Breast epithelium (tissue), 3 donors: ENCODE measurements around the gene HDGF.

ENCODE experiments used
- POLR2A ChIP-seq: fragments of 450-650 bp; IDR thresholded peaks from one replicate; pipeline ENCODE4 v1.6.1; 2016; ENCODE audit warnings: antibody characterized with exemption, mild to moderate bottlenecking, moderate library complexity
- TF ChIP-seq, protein P1 (sequence below), 3 donors: fragments of 450-650 bp; IDR thresholded peaks; one replicate each; pipeline ENCODE4 v1.5.1; 2016 to 2017; ENCODE audit warnings: antibody characterized with exemption in 3 of 3, mild to moderate bottlenecking in 3 of 3, moderate library complexity in 3 of 3

DNA sequence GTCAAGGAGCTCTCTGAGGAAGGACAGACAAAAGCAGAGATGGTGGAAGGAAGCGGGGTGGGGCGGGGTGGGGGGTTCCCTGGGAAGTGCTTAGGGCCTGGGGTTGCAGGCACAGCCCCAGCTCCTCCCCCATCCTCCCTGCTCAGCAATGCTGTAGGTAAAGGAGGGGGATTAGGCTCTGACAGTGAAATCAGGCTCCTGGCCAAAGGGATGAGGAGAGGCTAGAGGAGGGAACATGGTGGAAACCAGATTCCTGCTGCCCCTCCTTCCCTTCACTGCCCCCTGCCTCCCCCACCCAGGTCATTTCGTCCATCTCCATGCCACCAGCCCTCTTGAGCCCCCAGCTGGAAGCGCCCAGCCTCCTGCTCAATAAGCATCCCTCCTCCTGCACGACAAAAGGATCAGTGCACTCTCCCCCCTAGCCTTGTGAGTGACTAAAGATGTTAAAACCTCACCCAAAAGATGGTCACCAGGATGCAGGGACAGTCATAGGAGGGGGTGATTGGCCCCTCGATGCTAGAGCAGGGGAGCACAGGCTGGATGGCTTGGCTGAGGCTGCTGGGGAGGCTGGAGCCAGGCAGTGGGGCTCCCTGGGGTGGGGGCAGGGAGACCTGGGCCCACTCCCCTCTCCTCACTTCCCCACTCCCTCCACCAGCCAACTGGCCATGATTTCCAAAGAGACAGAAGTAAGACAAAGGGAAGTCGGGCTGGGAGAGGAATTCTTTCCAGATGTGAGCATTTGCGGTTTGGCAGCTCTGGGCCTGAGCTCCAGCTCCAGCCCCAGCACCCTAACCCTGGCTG is 43.9 kb downstream of the HDGF start:
- no peak for TF ChIP-seq POLR2A
- TF ChIP-seq, protein P1, sequence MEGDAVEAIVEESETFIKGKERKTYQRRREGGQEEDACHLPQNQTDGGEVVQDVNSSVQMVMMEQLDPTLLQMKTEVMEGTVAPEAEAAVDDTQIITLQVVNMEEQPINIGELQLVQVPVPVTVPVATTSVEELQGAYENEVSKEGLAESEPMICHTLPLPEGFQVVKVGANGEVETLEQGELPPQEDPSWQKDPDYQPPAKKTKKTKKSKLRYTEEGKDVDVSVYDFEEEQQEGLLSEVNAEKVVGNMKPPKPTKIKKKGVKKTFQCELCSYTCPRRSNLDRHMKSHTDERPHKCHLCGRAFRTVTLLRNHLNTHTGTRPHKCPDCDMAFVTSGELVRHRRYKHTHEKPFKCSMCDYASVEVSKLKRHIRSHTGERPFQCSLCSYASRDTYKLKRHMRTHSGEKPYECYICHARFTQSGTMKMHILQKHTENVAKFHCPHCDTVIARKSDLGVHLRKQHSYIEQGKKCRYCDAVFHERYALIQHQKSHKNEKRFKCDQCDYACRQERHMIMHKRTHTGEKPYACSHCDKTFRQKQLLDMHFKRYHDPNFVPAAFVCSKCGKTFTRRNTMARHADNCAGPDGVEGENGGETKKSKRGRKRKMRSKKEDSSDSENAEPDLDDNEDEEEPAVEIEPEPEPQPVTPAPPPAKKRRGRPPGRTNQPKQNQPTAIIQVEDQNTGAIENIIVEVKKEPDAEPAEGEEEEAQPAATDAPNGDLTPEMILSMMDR (IDR thresholded peaks at IDR 0.05) = no peak
